ENCODE data around the gene TUBB2A.
"Not testable (repeated sequence)": the region's sequence is repeated elsewhere in the genome, so short reads cannot be mapped to it uniquely, and the experiment has no call there.

The TUBB2A gene

DNA sequence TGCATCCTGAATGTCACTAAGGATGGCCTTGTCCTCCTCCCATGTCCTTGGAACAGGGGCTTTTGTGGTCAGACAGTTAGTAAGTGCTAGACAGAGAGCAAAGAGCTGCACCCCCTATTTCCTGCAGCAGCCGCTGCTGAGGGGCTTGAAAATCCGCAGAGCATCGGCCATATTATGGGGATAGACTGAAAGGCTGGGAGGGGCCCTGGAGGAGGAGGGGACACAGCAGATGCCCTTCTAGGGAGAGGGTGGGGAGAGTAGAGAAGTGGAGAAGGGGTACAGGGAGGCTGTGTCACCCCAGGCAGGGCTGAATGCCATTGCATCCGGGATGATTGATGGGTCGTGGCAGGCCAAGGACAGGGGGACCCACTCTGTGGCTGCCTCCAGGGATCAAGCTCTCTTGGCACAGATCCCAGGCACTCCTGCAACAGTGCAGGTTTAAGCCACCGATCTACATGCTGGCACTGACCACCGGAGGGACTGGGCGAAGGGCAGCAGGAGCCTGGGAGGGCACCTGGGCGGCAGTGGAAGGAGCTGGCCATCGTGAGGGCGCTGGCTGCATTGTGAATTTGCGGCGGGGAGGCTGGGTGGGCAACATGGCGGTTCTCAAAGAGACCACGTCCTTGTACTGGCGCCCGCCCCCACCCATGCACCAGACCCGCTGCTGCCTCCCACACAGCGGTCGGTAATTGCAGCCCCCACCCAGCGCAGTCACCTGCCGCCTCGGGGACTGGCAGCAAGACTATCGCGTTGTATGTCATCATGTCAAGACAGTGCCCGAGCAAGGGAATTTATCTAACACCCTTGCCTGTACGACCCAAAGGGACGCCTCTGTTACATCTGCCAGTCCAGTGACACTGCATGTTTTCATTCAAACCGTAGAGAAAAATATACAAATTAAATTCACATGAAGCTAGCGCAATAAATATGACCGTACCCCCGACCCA, 887 bp downstream of the TUBB2A start:
- DNase-seq (ENCODE audit: low read depth in 3 of 3, low spot score in 1 of 3), result not testable (repeated sequence)

DNA sequence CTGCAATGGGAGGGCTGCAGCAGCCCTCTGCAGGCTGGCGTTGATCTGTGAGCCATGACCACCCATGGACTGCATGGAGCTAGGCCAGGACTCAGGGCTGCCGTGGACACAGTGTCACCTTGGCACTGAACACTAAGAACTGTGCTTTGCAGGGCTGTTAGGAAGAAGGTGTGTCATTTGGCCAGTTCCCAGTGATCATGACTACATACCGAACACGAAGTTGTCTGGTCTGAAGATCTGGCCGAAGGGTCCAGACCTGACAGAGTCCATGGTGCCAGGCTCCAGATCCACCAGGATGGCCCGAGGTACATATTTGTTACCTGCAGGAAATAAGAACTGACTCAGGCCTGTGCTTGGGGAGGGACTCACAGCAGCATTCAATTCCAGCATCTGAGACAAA, 1.9 kb downstream of the TUBB2A start:
- not testable (repeated sequence) for DNase-seq (ENCODE audit: low read depth in 3 of 3, low spot score in 1 of 3)

DNA sequence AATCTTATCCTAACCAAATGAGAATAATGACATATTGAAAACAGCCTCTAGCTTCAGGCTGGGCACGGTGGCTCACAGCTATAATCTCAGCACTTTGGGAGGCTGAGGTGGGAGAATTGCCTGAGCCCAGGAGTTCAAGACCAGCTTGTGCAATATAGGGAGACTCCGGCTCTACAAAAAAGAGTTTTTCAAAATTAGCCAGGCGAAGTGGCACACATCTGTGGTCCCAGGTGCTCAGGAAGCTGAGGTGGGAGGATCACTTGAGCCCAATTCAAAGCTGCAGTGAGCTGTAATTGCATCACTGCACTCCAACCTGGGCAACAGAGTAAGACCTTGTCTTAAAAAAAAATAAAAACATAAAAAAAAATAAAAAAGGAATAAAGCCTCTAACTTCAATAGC, 4.7 kb downstream of the TUBB2A start:
- no peak for DNase-seq (ENCODE audit: low read depth in 3 of 3, low spot score in 1 of 3)

DNA sequence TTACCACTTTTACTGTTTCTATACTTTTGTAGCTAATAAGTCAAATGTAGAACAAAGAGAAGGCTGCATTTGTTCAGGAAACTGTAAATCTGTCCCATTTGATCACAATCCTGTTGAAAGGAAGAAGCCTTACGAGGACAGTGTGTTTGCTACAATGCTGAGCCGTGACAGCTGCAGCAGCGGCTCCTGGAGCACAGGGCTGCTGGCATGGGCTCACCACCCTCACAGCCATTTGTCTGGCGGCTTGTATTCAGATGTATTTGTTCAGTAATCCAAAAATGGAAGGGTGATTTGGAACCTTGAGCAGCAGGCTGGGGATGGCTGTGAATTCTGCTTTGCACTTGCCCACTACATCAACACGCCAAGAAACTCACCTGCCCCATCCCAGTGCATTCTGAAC, 5.7 kb downstream of the TUBB2A start:
- DNase-seq (ENCODE audit: low read depth in 3 of 3, low spot score in 1 of 3), result no peak

DNA sequence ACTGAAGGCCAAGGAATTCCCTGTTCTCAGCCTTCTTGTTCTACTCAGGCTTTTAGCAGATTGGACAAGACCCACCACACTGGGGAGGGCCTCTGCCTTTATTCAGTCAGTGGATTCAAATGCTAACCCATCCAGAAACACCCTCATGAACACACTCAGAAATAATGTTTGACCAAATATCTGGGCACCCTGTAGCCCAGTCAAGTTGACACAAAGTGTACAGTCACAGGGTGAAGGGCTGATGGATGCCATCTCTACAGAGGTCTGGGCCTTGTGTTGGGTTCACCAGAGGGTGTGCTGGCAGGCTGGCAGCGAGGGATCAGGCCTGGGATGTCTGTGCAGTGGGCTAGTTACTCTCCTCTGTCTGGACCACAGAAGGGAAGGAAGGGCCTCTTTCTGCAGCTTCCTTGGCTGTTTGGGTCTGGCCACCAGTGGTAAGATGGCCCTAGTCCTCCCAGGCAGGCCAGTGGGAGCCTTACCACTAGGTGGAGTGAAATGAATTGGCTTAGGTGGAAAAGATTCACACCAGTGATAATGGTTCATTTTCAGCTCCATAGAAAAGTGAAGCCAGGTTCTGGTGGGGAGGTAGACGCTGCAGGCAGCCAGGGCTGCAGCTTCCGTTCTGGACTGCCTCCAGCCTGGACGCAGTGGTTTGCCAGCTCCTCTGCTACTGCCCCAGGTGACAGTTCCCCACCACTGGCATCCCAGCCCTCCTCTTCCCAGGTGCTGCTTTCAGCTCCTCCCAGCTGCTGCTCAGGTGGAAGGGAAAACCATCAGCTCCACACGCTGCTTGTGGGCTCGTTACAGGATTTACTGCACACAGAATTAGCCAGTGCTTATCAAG, 9.2 kb downstream of the TUBB2A start:
- DNase-seq (ENCODE audit: low read depth in 3 of 3, low spot score in 1 of 3), result no peak

DNA sequence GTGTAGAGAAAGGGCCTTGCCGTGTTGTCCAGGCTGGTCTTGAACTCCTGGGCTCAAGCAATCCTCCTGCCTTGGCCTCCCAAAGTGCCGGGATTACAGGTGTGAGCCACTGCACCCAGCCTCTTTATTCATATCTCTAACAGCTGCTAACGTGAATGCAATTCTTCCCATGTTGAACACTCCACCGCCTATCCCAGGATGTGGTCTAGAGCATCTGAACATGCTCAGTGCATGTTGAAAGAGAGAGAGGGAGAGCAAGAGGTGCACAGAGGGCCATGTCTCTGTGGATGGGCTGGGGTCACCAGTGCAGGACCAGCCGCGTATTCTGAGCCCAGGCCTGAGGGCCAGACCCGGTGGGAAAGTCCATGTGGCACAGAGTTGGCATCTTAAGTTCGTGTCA, 12.8 kb downstream of the TUBB2A start:
- DNase-seq (ENCODE audit: low read depth in 3 of 3, low spot score in 1 of 3), result no peak

DNA sequence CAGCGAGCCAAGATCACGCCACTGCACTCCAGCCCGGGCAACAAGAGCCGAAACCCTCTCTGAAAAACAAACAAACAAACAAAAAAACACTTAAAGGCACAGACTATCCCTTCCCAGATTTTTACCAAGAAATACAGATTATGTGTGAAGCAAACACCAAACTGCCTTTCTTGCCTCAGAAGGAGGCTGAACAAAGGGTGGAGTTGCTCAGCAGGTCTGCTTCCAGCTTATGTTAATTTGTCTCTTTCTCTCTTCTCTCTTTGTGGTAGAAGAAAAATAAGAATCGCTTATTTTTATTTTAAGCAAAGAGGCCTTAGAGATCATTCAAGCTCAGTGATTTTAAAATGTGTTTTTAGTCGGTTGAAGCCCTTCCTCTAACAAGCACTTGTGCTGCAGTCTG, 14.2 kb downstream of the TUBB2A start:
- DNase-seq (ENCODE audit: low read depth in 3 of 3, low spot score in 1 of 3), result no peak

DNA sequence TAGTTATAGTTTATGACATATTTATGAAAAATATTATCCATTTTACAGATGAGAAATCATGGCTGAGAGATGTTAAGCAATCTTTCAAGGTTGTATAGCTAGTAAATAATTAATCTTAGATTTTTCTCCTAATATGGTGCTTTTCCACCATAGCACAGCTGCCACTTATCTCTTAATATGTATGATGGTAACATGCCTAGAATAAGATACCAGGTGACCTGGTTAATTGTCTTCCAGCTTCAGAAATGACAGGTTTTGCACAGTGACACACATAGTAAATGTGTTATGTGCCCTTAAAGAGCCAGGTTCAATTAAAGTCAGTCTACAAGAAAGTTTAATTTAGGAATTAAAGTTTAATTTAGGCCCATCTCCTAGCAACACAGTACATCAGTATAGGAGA, 14.8 kb downstream of the TUBB2A start:
- DNase-seq (ENCODE audit: low read depth in 3 of 3, low spot score in 1 of 3), result no peak

DNA sequence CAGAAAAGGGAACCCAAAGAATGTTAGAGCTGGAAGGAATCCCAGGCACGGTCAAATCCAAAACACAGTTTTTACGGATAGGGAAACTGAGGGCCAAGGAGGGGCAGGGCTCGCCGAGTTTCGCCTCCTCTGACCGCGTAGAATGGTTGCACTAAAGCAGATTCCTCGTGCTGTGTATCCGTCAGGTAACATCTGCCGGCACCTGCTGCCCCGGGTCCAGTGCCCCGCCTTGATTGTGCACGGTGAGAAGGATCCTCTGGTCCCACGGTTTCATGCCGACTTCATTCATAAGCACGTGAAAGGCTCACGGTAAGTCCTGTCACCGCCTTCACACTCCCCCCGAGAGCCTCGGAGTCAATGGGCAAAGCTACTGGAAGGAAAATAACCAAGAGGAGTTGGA, 17.1 kb downstream of the TUBB2A start:
- no peak for DNase-seq (ENCODE audit: low read depth in 3 of 3, low spot score in 1 of 3)

DNA sequence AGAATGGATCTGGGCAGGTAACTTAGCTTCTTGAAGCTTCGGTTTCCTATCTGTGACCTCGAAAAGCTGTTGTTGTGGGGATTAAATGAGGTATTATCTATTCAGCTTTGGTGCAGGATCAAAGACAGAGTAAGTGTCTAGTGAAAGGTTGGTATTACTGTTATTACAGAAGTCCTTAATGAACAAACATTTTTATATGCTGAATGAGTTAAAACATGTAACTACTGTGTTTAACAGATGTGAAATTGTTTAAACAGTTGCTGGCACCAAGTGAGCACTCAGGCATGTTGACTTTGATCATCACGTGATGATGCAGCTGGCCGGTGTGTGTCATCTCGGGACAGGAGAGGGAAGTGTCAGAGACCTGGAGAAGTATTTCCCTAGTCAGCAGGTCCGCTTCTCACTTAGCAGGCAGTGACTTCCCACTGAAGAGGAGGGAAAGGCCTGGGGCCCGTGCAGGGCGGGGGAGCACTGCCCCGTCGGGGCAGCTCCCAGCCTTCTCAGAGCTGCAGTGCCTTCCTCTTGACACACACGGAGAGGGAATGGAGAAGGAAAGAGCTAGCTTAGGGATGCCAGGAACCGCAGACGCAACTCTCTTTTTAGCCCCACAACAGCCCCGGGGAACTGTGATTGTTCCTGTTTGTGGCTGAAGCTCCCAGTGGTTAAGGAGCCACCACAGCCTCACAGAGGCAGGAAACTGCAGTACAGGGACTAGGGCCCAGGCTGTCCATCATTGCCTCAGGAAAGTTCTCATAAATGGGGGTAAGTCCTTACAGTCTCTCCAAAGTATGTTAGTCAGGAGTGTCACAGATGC, 18.0 kb downstream of the TUBB2A start:
- no peak for DNase-seq (ENCODE audit: low read depth in 3 of 3, low spot score in 1 of 3)

DNA sequence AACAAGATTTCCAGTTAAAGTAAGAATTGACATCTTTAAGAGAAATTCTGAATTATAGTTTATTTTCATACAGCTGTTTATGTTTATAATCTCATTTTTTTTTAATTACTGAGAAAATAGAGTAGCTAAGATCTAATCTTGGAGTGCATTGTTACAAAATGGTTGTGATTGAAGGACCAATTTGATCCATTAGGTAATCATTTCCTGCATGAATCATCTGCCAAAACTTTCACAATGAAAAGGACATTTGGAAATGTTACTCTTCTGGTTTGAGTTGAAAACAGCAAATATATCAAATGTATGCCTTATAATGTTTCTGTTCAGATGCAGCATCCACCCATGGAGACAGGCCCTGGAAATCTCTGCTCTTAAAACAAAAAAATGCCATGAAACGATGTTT, 19.0 kb downstream of the TUBB2A start:
- DNase-seq (ENCODE audit: low read depth in 3 of 3, low spot score in 1 of 3), result no peak

DNA sequence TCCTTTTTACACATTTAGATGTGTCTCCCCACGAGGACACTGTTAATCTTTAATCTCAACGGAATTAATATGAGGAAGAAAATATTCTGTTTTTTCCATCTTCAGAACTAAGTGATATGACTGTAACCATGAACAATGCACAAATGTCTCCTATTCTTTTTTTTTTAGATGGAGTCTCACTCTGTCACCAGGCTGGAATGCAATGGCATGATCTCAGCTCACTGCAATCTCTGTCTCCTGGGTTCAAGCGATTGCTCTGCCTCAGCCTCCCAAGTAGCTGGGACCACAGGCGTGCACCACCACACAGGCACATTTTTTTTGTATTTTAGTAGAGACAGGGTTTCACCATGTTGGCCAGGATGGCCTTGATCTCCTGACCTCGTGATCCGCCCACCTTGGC, 19.5 kb downstream of the TUBB2A start:
- DNase-seq (ENCODE audit: low read depth in 3 of 3, low spot score in 1 of 3), result not testable (repeated sequence)

DNA sequence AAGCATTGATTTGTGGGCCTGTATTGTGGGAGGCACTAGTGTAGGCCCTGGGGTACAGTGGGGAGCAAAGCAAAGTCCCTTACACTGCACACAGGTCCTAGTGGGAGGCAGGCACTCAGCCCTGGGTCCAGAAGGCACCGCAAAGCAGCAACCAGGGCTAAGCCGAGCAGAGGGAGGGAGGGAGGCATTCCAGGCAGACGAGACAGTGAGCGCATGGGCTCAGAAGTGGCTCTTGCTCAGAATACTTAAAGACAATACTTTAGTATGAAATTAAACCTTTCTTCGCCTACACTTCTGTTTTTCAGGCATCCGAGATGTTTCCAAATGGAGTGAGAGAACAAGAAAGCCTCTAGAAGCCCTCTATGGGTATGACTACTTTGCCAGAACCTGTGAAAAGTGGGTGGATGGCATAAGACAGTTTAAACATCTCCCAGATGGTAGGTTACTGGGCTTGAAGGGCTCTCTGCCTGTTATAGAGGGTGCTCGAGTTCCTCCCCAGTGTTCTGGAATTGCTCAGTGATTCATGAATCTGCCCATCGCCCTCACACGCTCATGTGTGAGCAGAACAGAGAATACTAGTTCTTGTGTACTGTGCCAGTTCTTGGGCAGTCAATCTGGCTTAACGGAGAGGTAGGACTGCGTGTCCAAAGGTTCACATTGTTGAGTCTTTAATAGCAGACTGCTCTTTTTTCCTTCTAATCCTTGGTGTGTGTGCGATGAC, 20.1 kb downstream of the TUBB2A start:
- DNase-seq (ENCODE audit: low read depth in 3 of 3, low spot score in 1 of 3), result no peak

DNA sequence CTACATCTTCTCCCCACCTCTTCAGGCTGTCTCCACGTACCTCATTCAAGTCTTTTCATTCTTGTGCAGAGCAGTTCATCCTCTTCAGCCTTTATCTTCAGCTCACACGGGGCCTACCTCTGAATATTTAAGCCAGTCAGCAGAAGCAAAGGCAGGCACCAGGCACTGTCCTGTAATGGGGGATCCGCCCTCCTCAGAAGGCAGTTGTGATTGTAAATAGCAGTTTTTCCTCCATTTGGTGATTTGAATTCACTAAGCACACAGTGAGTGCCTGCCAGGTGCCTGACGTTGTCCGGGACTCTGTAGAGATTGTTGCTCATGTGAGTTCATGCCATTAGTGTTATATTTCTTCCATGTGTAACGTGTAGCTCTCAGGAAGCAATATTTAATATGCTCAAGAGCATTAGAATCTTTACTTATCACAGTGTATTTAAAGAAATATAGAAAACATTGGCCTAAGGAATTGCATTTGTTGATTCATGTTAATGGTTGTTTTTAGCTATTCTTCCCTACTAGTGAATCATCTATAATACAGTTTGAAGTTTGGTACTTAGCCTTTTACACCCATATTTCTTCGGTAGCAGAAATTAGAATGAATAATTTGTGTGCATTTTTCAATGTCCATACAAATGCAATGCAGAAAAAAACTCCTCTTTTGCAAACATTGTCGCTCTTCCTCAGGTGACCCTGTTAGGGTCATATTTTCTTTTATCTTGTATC, 20.9 kb downstream of the TUBB2A start:
- DNase-seq (ENCODE audit: low read depth in 3 of 3, low spot score in 1 of 3), result no peak

DNA sequence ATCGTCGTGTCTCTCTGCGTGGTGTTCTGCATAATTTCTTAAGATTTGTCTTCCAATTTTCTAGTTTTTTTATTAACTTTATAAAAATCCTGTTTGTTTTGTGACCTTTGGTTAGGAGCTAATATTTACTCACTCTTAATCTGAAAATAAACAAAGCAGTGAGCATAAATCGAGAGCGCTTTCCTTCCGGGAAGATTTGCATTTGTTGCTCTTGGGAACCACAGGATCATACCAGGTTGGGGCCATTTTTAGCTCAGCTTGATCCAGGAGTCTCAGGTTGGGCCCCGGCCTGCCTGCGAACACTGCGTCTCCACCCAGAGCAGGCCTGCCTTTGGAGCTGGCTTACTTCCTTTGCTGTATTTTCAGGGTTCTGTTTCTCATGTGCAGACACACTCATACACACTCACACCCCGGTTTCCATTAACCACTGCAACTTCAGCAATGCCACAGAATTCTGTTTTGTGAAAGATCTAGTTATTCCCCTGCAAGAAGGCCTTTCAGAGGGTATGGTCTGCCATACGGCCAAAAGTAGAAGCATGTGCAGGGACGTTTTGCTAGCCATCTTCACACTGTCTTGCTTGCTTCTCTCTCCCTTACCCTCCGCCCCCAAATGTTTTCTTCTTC, 21.6 kb downstream of the TUBB2A start:
- no peak for DNase-seq (ENCODE audit: low read depth in 3 of 3, low spot score in 1 of 3)

DNA sequence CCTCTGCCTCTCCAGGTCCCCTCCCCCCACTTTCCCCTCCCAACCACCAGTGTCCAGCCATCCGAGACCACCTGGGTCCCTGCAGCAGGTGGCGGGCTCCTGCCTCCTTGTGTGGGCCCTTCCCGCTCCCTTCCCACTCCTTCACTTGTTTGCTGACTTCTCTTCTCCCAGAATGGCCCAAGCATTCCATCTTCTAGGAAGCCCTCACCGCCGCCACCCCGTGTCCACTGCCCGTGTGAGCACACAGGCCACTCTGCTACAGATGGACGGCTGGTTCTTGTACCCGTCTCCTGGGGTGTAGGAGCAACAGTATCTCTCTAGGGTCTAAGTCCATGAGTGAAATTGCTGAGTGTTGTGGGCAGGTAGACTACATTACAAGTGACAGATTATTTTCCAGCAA, 23.8 kb downstream of the TUBB2A start:
- DNase-seq (ENCODE audit: low read depth in 3 of 3, low spot score in 1 of 3), result no peak

DNA sequence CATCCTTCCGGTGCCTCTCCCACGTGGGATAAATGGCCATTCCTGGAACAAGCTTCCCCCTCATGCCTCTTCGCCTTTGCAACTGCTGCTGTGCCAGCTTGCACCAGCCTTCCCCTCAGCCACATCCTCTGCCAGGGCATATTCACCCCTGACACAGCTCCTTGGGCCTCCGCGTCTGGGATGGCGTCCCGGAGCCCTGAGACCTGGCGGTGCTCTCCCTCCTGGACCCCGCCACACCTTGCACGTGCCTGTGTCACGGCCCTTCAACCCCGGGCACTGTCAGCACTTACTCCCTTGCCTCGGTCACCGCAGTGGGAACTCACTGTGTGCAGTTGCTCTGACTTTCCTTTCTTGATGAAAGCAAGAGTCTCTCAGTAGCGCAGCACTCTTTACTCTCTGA, 25.6 kb downstream of the TUBB2A start:
- DNase-seq (ENCODE audit: low read depth in 3 of 3, low spot score in 1 of 3), result no peak

DNA sequence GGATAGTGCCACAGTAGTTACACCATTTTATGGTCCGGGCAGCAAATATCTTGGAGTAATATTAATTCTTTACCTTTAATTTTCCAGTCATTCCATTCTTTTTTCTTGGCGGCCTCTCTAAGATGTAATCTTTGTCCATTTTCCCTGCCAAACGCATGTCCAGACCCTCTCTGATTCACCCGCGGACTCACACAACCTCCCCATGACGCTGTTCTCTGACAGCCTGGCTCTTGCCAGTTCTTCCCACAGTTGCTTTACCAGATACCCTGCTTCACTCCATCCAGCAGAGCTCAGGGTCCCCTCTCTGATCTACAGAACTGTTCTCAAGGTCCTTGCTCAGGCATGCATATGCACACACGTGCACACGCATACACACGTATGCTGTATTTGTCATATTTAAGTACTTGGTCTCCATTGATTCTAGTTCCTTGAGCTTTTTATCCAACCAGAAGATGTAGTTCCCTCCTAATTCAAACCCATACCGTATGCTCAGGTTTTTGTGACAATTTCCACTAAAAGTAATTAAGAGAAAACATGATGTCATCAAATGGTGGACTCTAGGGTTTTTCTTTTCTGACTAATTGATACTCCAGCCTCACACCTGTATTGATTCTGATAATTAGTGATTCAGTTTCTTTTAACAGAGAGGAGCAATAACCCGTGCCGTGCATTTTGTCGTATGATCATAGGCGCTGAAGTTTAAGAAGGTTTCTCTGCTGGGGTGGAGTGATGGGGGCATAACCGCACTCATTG, 28.8 kb downstream of the TUBB2A start:
- no peak for DNase-seq (ENCODE audit: low read depth in 3 of 3, low spot score in 1 of 3)

DNA sequence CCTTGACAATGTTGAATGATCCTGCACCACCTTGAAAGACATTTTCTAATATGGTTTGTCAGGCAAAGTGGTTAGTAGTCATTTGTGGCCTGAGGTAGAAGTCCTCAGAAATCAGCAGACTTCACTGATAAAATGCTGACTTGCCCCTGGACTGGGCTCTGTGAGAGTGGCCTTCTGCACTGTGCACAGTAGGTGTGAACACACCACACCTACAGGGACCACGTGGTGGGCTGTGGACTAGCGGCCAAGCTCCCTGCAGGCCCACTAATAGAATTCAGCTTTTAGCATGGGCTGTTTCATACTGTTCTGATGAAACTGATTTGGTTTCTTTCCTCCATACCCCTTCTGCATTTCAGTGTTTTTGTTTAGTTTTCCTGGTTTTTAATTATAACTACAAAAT, 31.5 kb downstream of the TUBB2A start:
- no peak for DNase-seq (ENCODE audit: low read depth in 3 of 3, low spot score in 1 of 3)
